ENCODE results near the gene VPS33A.

The VPS33A gene

DNA sequence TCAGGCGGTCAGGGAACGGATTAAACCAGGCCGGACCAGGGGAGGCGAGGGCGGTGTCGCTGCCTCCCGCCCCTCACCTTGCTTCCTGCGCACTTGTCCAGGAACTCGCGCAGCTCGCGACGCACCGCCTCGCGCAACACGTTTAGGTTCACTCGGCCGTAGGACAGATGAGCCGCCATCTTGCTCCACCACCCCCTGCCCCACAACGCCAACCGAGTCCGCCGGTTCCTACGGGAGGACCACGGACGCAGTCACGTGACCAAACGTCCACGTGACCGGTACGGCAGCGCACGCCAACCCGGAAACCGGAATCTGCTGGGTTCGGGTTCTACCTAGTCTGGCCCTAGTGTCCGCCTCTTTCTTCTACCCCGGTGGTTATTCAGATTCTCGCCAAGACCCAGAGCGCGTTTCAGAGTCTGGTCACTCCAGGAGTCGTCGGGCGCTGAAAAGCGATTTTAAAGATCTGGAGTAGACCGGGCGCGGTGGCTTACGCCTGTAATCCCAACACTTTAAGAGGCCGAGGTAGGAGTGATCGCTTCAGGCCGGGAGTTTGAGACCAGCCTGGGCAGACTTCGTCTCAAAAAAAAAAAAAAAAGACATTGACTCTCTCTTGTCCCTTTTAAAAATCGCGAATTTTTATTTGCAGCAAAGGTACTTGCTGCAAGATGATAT is at the start of gene VPS33A:
TSS of gene VPS33A (minus strand) at position 265 of the 672 bp plus-strand sequence. CDS start at position 179, 86 bp downstream.
- peak; percentile 96 for DNase-seq (ENCODE audit: extremely low spot score)
- ChIA-PET POLR2A (interaction anchor here (0.7 kb wide), 1 partner anchor 150 kb away, joined by 4 read pairs; no protein-coding TSS in a partner anchor), CTCF (interaction anchor here (1.5 kb wide), 1 partner anchor 39 kb away, joined by 4 read pairs; no protein-coding TSS in a partner anchor)
- TF ChIP-seq, protein P1, sequence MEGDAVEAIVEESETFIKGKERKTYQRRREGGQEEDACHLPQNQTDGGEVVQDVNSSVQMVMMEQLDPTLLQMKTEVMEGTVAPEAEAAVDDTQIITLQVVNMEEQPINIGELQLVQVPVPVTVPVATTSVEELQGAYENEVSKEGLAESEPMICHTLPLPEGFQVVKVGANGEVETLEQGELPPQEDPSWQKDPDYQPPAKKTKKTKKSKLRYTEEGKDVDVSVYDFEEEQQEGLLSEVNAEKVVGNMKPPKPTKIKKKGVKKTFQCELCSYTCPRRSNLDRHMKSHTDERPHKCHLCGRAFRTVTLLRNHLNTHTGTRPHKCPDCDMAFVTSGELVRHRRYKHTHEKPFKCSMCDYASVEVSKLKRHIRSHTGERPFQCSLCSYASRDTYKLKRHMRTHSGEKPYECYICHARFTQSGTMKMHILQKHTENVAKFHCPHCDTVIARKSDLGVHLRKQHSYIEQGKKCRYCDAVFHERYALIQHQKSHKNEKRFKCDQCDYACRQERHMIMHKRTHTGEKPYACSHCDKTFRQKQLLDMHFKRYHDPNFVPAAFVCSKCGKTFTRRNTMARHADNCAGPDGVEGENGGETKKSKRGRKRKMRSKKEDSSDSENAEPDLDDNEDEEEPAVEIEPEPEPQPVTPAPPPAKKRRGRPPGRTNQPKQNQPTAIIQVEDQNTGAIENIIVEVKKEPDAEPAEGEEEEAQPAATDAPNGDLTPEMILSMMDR (IDR thresholded peaks at IDR 0.05; ENCODE audit: control extremely low read depth, extremely low read depth, low read depth, missing control alignments), result no peak

DNA sequence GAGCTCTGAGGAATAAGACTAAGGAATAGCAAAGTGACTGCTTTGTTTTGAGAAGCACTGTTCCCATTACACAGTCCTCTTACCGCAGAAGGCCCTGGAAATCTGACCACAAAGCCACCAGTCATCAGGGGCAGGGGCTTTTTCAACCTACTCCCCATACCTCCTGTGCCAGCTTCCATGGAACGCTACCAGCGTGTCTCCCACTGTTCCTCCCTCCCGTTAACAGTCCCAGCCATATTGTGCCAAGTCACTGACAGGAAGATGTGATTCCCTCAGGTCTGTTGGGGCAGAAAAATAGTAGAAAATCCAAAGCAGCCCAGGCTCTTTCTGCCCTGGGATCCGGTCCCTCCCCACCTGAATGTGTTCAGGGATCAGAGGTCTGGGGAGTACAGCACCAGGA is 46.6 kb upstream of the VPS33A start:
- TF ChIP-seq, protein P1 (IDR thresholded peaks at IDR 0.05; ENCODE audit: control extremely low read depth, extremely low read depth, low read depth, missing control alignments), result no peak
- ChIA-PET POLR2A (interaction anchor here (0.6 kb wide), 1 partner anchor 1427 kb away, joined by 3 read pairs; no protein-coding TSS in a partner anchor), CTCF (interaction anchor here (1.1 to 2.3 kb wide), 3 partner anchors 10 to 160 kb away, joined by 3 to 13 read pairs (median 3); no protein-coding TSS in a partner anchor)
- DNase-seq (ENCODE audit: extremely low spot score), result no peak

DNA sequence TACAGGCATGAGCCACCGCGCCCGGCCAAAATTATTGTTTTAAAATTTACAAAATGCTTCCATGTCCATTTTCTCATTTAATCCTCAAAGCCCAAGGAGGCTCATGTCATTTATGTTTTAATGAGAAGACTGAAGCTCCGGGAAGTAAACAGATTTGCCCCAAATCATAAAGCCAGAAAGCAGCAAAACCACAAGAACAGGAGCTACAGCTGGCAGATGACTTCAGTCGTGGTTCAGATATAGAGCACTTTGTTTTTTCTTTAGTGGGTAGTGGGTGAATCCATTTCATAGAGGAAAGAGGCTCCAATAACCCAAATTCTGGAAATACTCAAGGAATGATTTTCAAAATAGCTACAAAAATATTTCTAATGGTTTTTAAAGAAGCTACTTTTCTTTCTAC is 45.4 kb upstream of the VPS33A start:
- CTCF ChIA-PET, result interaction anchor here (1.0 to 2.3 kb wide), 3 partner anchors 11 to 161 kb away, joined by 3 to 13 read pairs (median 3); no protein-coding TSS in a partner anchor
- DNase-seq (ENCODE audit: extremely low spot score), result no peak
- TF ChIP-seq, protein P1 (IDR thresholded peaks at IDR 0.05; ENCODE audit: control extremely low read depth, extremely low read depth, low read depth, missing control alignments), result no peak
- POLR2A ChIA-PET, result no interaction called here

DNA sequence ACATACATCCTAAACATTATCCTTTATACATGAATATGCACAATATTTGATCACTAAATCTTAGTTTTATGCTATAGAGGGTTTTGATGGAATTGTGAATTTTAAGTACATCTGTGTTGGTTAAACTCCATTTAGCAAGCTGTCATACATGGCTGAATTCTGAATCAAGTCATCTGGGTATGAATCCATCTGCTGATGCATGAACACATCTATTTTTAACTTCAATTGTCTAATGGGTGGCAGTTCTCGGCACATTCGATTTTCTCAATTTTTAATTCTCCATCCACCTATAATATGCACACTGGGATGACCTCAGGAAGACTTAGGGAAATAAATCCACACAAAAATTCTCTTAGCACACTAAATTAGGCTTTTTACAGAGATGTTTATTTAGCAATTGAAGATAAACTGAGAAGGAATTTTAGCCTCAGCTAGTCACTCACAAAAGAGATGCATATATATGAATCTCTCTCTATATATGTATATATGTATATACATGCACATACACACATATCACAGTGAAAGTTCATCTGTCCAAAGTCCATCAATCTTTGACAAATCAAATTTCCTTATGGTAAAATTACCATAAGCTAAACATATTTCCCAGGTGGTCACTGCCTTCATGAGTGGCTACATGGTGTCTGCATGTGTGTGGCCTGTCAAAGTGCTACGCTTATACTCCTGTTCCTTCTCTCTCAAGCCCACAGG is 44.5 kb upstream of the VPS33A start:
- TF ChIP-seq, protein P1 (IDR thresholded peaks at IDR 0.05; ENCODE audit: control extremely low read depth, extremely low read depth, low read depth, missing control alignments), result no peak
- DNase-seq (ENCODE audit: extremely low spot score), result no peak
- ChIA-PET POLR2A (no interaction called here), CTCF (interaction anchor here (1.0 kb wide), 1 partner anchor 12 kb away, joined by 3 read pairs; no protein-coding TSS in a partner anchor)

DNA sequence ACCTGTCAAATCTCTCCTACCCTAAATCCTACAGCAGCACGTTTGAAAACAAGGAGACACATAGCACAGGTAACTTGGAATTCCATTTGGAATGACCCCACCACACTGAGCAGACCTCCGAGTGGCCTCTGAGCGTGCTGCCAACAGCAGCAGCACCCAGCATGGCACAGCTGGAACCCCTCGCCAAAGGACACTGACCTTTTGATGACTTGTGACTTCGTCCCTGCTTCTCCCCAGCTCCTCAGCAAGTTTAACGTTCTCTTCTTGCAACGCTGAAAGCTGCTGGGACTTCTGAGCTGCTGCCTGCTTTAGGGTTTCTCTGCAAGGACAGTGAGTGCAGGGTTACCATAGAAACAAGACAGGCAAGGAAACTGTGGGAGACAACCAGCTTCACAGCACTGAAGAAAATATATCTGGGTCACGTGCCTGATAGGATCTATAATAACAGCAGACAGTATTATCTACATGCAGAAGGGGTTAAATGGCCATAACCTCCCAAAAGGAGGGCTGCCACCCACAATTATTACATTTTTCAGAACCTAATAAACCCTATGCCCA is 43.3 kb upstream of the VPS33A start:
- ChIA-PET POLR2A (no interaction called here), CTCF (interaction anchor here (0.9 to 1.3 kb wide), 3 partner anchors 27 to 89 kb away, joined by 3 to 5 read pairs (median 5); no protein-coding TSS in a partner anchor)
- TF ChIP-seq, protein P1 (IDR thresholded peaks at IDR 0.05; ENCODE audit: control extremely low read depth, extremely low read depth, low read depth, missing control alignments), result no peak
- DNase-seq (ENCODE audit: extremely low spot score), result no peak

DNA sequence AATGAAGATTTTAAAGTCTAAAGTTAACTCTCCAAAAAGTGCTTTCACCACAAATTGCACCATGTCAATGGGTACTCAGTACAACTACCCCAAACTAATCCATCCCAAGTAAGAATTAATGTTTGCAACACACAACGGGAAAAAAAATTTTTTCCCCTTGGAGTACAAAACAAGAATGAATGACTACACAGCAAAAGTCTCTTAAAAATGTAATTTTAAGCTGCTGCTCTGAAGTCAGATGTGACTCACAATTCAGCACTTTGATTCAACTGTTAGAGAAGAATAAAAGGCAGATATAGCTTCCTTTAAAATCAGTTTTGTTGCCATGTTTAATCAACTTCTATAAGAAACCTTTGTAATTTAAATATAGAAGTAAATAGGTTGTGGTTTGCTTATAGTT is 42.5 kb upstream of the VPS33A start:
- DNase-seq (ENCODE audit: extremely low spot score), result no peak
- TF ChIP-seq, protein P1 (IDR thresholded peaks at IDR 0.05; ENCODE audit: control extremely low read depth, extremely low read depth, low read depth, missing control alignments), result no peak
- POLR2A ChIA-PET, result no interaction called here
- CTCF ChIA-PET, result interaction anchor here (0.9 to 1.3 kb wide), 3 partner anchors 27 to 90 kb away, joined by 3 to 5 read pairs (median 5); no protein-coding TSS in a partner anchor
